GM12872 (cell line): ENCODE results near the gene COL9A2.

ENCODE experiments used
- CTCF ChIP-seq: IDR thresholded peaks from 3 replicates; pipeline ENCODE4 v1.5.1; 2011; ENCODE audit warnings: low read depth, mild to moderate bottlenecking, low read length, moderate library complexity; ENCODE audit not compliant: insufficient read depth

Gene COL9A2

GRCh38 chr1:40311692-40312091, 5.4 kb downstream of the COL9A2 start:
- TF ChIP-seq CTCF = no peak

GRCh38 chr1:40310983-40311642, 6.0 kb downstream of the COL9A2 start:
- peak; percentile 19; the same call in 2 of the 3 replicates for TF ChIP-seq CTCF

GRCh38 chr1:40310129-40310461, 7.0 kb downstream of the COL9A2 start:
- no peak for TF ChIP-seq CTCF

DNA sequence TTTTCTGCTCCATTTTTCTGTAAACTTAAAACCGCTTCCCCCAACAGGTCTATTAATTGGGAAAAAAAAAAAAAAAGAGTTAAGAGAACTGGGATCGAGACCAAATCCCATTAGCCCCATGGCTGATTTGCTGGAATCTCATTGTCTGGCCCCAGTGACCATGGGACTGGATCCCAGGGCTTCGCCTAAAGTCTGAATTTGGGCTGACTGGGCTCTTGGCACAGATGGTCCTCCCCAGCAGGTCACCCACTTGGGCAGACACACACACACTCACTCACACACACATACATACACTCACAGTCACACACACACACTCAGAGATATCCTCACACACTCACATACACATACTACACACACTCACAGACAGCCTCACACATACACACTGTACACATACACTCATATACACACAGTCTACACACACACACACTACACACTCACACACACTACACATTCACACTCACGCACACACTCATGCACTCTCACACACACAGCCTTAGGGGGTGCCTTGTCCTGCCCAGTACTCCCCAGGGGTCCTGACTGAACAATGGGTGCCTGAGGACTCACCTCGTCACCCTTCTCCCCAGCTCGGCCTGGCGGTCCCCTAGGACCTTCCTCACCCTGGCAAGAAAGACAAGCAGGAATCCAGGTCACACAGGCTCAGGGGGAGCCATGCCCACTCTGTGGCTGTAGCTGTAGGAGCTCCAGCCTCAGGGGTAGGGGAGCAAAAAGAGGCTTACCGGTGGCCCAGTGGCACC, 7.5 kb downstream of the COL9A2 start:
- no peak for TF ChIP-seq CTCF

DNA sequence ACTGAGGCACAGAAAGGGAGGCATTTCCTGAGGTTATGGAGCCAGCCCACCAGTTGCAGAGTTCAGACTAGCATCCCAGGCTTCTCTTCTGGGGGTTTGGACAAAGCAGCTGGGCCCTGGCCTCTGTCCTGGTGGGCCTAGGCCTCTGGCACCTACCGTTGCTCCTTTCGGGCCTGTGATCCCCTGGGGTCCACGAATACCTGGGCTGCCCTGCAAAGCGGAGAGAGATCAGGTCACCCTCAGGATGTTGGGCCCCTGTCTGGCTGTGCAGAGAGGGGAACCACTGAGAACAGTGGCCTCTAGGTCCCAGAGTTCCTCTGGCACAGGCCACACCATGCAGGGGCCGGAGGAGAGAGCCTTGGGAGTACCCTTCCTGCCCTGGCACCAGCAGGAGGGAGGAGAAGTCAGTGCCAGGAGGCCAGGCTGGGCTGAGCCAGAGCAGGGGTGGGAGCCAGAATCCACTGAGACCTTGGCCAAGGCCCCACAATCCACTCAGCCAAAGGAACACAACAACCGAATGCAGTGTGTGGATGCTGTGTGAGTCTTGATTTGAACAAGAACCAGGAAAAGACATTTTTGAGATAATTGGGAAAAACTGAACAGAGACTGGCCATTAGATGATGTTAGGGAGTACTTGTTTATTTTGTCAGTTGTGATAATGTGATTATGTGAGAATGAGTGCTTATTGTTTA, 8.9 kb downstream of the COL9A2 start:
- TF ChIP-seq CTCF = no peak

- TF ChIP-seq CTCF = no peak
Observed at GRCh38 chr1:40307186-40307585, 9.9 kb downstream of the COL9A2 start.

DNA sequence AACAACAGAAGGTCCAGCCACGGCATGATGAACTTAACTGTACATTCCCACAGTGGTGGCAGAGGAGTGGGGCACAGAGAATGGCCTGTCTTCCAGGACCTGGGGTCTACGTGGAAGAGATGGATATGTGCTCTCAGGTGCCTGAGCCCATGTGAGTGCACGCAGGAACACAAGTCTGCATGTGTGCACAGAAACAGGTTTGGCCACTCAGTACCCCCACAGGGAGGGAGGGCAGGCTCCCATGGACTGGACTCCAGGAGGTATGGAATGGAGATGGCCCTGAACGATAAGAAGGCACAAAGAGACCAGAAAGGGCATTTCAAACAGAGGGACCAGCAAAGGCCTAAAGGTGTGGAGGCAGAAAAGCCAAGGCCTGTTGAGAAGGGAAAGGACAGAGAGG, 10.8 kb downstream of the COL9A2 start:
- no peak for TF ChIP-seq CTCF
